BLaER1 treated with 17β-estradiol and CSF1 and Interleukin-3, amounts not matched to agents 10 nM and 100 nM (cell line): ENCODE data around the gene DHRS1.
A peak's percentile ranks its signal among the peaks of the same experiment; 100 is the strongest.

Experiments used
- H3K27ac ChIP-seq, 11 experiments: shearing (Covaris generic); formaldehyde crosslinking; 2 replicates each; pipeline ENCODE4 v1.8.1; 2022
- H3K27me3 ChIP-seq, 11 experiments: shearing (Covaris generic); formaldehyde crosslinking; 2 replicates each; pipeline ENCODE4 v1.8.1; 2022
- H3K36me3 ChIP-seq, 11 experiments: shearing (Covaris generic); formaldehyde crosslinking; 2 replicates each; pipeline ENCODE4 v1.8.1; 2022
- H3K4me1 ChIP-seq, 10 experiments: shearing (Covaris generic); formaldehyde crosslinking; 2 replicates each; pipeline ENCODE4 v1.8.1; 2022
- H3K4me2 ChIP-seq, 11 experiments: shearing (Covaris generic); formaldehyde crosslinking; 2 replicates each; pipeline ENCODE4 v1.8.1; 2022
- H3K4me3 ChIP-seq, 10 experiments: shearing (Covaris generic); formaldehyde crosslinking; 2 replicates each; pipeline ENCODE4 v1.8.1; 2022
- H3K9ac ChIP-seq, 11 experiments: shearing (Covaris generic); formaldehyde crosslinking; 2 replicates each; pipeline ENCODE4 v1.8.1; 2022
- H3K9me3 ChIP-seq, 11 experiments: shearing (Covaris generic); formaldehyde crosslinking; replicated peaks in 1 of 11; 2 replicates each; pipeline ENCODE4 v1.8.1; 2022
- H4K20me1 ChIP-seq, 11 experiments: shearing (Covaris generic); formaldehyde crosslinking; 2 replicates each; pipeline ENCODE4 v1.8.1; 2022
- Cebpa-rat ChIP-seq, 11 experiments: shearing (Covaris generic); IDR thresholded peaks; 2 replicates each; pipeline ENCODE4 v1.8.1; 2022

The DHRS1 gene

DNA sequence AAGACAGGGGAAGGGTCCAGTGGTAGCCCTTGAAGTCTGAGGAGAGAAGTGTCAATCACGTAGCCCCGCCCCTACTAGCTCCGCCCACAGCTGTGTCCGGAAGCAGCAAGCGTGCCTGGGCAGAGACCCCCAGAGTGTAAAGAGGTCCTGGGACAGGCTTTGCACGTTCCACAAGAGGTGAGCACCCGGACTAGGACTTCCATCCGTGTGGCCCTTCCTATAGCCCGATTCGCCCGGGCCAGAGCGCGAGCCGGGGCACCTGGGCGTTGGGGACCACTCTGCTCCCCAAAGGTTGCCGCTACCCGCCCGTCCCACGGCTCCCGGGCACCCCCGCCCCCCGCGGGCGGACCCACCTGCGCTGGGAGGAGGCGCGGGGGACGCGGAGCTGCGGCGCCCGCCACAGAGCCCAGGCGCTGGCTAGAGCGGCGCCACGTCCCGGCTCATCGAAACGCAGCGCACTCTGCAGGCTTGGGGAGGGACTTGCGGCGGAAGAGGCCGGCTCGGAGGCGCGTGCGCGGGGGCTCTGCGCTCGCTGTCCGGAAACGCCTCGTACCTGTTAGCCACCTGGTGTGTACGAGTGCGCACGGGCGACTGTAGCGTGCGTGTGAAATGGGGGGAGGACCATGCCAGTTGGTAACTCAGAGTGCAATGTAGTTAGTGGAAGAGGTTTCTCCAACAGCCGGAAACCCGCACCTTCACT is 28.3 kb downstream of the DHRS1 start, which contains the start of gene RABGGTA:
RABGGTA (minus strand) TSS at position 464 of the 700 bp plus-strand sequence. CDS start 482 bp downstream, outside the sequence.
- TF ChIP-seq Cebpa-rat (IDR thresholded peaks at IDR 0.05): no peak
- peak within 1 kb of the TSS; percentile 89 to 97 (median 94) for H3K4me2 ChIP-seq

DNA sequence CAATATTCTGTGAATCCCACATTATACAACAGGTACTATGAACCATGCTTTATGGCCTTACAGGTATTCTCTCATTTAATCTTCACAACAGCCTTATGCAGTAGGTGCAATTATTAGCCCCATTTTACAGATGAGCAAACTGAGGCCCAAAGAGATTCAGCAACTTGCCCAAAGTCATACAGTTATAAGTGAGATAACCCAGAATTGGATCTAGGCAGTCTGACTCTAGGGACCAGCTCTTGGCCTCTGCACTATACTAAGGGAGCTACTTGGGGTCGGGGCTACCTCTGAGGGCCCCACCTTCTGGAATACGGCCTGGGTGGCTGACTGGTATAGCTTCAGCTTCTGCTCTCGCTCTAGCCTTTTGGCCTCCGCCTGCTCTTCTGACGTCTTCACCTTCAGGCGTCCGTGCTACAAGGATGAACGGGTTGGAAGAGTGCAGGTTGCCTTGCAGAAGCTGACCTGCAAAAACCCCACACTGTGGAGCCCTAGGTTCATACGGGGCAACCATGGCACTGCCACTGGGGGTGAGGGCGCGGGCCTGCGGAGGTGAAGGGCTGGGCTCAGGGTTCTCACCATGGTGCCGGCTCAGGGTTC is 28.9 kb downstream of the DHRS1 start:
- H3K9ac ChIP-seq: peak overlapping the region; percentile 92 to 100 (median 98)
- TF ChIP-seq Cebpa-rat (IDR thresholded peaks at IDR 0.05): no peak
- H3K4me2 ChIP-seq: peak overlapping the region; percentile 89 to 97 (median 94)
- peak overlapping the region; percentile 95 to 100 (median 98); a peak in 21 of 22 replicates for H3K27ac ChIP-seq
- H3K36me3 ChIP-seq: peaks cover 12 to 47% (median 37%) of the 10 kb centered on the region in 11 experiments; a peak in 21 of 22 replicates
- no peaks in the 10 kb centered on the region for H3K27me3 ChIP-seq
- H3K9me3 ChIP-seq: no peaks in the 10 kb centered on the region
- H3K4me3 ChIP-seq: peak overlapping the region; percentile 72 to 95 (median 82)
- H4K20me1 ChIP-seq: peaks cover 0 to 4% (median 0%) of the 10 kb centered on the region in 11 experiments; a peak in 1 of 22 replicates
- H3K4me1 ChIP-seq: peaks cover 24 to 60% (median 50%) of the 10 kb centered on the region in 10 experiments

More for the DNA sequence above, 28.3 kb downstream of the DHRS1 start, which contains the start of gene RABGGTA:
- Histone ChIP-seq H3K4me3 (peak within 1 kb of the TSS; percentile 72 to 95 (median 82)), H3K9ac (peak within 1 kb of the TSS; percentile 92 to 100 (median 98)), H4K20me1 (peaks cover 0 to 4% (median 0%) of the 10 kb centered on the region in 11 experiments; a peak in 1 of 22 replicates), H3K4me1 (peaks cover 24 to 66% (median 57%) of the 10 kb centered on the region in 10 experiments), H3K36me3 (peaks cover 12 to 40% (median 30%) of the 10 kb centered on the region in 11 experiments; a peak in 20 of 22 replicates), H3K27me3 (no peaks in the 10 kb centered on the region), H3K9me3 (no peaks in the 10 kb centered on the region), H3K27ac (peak within 1 kb of the TSS; percentile 95 to 100 (median 98))

DNA sequence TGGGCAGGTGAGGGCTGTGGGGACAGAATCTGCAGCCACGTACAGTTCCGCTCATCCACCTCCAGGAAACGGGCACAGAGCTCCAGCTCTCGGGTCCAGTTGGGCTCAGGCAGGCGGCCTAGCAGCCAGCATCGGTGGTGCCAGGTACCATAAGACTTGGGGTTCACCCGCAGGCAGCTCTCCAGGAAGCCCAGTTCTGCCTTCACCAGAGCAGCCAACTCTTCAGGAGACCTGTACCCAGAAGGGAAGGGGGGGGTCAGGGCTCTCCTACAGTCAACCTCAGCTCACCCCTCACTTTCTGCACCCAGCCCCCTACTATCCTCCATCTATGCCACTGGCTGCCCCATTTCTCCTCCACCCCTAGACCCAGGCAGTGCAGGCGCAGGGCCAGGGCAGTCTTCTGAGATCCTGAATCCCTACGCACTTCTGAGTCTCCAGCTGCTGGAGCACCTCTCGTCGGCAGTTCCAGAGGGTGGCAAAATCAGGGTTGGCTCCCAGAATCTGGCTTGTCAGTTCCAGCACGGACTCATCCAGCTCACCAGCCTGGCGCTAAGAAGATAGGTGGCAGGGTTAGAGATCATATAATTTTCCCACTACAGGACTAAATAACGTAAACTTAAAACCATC is 29.6 kb downstream of the DHRS1 start:
- Histone ChIP-seq H3K36me3 (peaks cover 12 to 53% (median 38%) of the 10 kb centered on the region in 11 experiments; a peak in 21 of 22 replicates), H3K9me3 (no peaks in the 10 kb centered on the region), H3K9ac (no peak overlapping the region), H3K27me3 (no peaks in the 10 kb centered on the region), H3K27ac (no peak overlapping the region; a peak in 1 of 22 replicates), H3K4me1 (peaks cover 24 to 54% (median 45%) of the 10 kb centered on the region in 10 experiments), H3K4me3 (no peak overlapping the region), H4K20me1 (peaks cover 0 to 4% (median 0%) of the 10 kb centered on the region in 11 experiments; a peak in 1 of 22 replicates), H3K4me2 (peak overlapping the region in 5 of 11 experiments; percentile 89 to 97 (median 95); a peak in 9 of 22 replicates)
- no peak for TF ChIP-seq Cebpa-rat (IDR thresholded peaks at IDR 0.05)

DNA sequence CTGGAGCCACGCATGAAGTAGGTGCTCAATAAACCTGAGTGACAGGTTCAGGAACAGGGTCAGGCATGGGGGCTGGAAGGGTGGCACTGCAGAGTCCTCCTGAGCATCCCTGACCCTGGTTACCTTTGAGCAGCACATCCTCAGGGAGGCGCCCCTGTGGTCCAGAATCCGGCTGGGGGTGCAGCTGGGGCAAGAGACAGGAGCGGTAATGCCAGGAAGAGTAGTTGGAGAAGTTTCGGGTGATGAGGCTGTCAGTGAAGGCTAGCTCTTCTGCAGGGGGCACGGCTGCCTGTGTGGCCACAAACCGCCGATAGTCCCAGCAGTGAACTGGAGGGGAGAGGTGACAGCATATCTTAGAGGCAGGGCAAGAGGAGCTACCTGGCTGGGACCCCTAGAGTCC is 30.2 kb downstream of the DHRS1 start:
- peaks cover 24 to 48% (median 42%) of the 10 kb centered on the region in 10 experiments for H3K4me1 ChIP-seq
- no peak overlapping the region for H3K4me3 ChIP-seq
- peaks cover 0 to 4% (median 0%) of the 10 kb centered on the region in 11 experiments; a peak in 1 of 22 replicates for H4K20me1 ChIP-seq
- H3K9me3 ChIP-seq: no peaks in the 10 kb centered on the region
- peaks cover 12 to 60% (median 38%) of the 10 kb centered on the region in 11 experiments; a peak in 21 of 22 replicates for H3K36me3 ChIP-seq
- H3K4me2 ChIP-seq: no peak overlapping the region; a peak in 1 of 22 replicates
- no peak overlapping the region for H3K27ac ChIP-seq
- no peak overlapping the region for H3K9ac ChIP-seq
- TF ChIP-seq Cebpa-rat (IDR thresholded peaks at IDR 0.05): no peak
- H3K27me3 ChIP-seq: no peaks in the 10 kb centered on the region

DNA sequence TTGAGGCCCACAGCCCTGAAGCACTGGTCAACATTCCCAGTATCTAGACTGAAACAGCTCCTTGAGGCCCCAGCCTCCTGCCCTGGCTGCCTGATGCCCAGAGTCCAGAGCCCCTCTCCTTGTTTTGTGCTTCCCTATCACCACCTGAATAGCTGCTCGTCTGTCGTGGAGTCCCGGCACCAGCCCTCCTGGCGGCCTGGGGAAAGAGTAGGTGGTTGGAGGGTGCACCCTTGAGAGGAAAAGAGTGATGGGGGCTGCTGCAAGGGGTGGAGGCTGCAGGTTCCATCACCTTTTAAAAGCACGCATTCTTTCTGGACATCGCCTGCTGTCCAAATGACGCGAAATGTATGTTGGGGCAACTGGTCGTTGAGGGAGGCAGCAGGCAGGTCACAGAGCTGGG is 31.4 kb downstream of the DHRS1 start:
- H3K9ac ChIP-seq: no peak overlapping the region
- TF ChIP-seq Cebpa-rat (IDR thresholded peaks at IDR 0.05): no peak

DNA sequence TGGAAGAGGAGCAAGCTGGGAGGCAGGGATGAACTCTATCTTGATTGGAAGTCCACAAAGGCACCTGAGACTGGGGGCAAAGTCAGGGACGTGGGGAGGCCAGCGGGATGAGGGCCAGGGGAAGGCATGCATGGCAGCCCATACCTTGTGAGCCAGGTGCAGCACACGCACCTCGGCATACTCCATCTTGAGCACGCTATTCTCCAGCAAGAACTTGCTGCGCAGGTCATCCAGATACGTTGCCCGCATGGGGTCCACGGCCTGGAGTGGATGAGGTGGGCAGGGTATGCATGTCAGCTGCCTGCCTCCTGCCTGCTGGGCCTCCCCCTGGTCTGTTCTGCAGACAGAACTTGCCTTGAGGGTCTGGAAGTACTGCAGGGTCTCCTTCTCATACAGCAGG is 32.1 kb downstream of the DHRS1 start:
- H3K27ac ChIP-seq: no peak overlapping the region
- peaks cover 20 to 29% (median 25%) of the 10 kb centered on the region in 10 experiments for H3K4me1 ChIP-seq
- no peaks in the 10 kb centered on the region for H3K9me3 ChIP-seq
- H3K27me3 ChIP-seq: no peaks in the 10 kb centered on the region
- H3K4me2 ChIP-seq: peak overlapping the region in 2 of 11 experiments; percentile 10 to 53; a peak in 2 of 22 replicates
- no peak for TF ChIP-seq Cebpa-rat (IDR thresholded peaks at IDR 0.05)
- H4K20me1 ChIP-seq: peaks cover 0 to 6% (median 0%) of the 10 kb centered on the region in 11 experiments; a peak in 2 of 22 replicates
- H3K36me3 ChIP-seq: peaks cover 12 to 76% (median 38%) of the 10 kb centered on the region in 11 experiments; a peak in 21 of 22 replicates
- H3K4me3 ChIP-seq: no peak overlapping the region
- H3K9ac ChIP-seq: peak overlapping the region in 2 of 11 experiments; percentile 3 to 31; a peak in 1 of 22 replicates

More for the DNA sequence above, 31.4 kb downstream of the DHRS1 start:
- Histone ChIP-seq H3K4me1 (peaks cover 24 to 36% (median 31%) of the 10 kb centered on the region in 10 experiments), H3K4me3 (no peak overlapping the region), H3K36me3 (peaks cover 12 to 71% (median 38%) of the 10 kb centered on the region in 11 experiments; a peak in 21 of 22 replicates), H3K27me3 (no peaks in the 10 kb centered on the region), H4K20me1 (peaks cover 0 to 4% (median 0%) of the 10 kb centered on the region in 11 experiments; a peak in 1 of 22 replicates), H3K9me3 (no peaks in the 10 kb centered on the region), H3K4me2 (no peak overlapping the region), H3K27ac (no peak overlapping the region)

DNA sequence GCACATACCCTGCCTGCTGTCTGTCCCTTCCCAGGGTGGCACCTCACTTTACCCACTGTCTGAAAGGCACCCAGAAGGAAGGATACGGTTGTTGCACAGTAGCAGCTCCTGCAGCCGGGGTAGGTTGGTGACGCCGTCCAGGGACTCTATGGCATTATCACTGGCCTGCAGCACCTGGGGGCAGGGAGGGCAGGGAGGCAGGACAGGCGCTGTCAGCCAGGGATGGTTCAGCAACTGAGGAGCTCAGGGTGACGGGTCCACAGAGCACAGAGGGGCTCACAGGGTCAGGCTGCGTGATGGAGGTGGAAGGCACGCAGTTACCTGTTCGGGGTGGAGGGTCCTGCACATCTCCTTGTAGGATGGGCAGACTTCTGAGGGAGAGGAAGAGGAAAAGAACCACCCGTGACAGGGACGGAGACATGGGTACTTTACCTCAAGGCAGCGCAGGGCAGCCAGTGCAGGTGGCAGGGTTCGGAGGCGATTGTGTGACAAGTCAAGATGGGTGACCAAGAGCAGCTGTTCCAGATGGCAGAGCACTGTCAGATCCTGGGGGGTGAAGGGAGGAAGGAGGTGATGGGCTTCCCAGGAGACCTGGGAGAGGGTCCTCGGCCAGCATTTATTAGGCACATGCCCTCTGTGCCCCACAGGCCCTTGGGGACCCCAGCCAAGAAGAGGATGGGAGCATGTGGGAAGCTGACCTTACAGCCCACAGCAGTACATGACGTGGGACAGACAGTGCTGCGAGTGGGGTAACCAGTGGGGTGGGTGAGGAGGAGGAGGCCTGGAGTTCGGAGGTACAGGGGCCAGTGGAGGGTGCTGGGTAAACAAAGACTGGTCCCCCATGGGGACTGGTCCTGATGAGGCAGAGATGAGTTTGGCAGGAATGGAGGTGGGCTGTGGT is 33.0 kb downstream of the DHRS1 start:
- H3K4me3 ChIP-seq: no peak overlapping the region
- H3K4me2 ChIP-seq: peak overlapping the region in 6 of 11 experiments; percentile 5 to 53 (median 32); a peak in 8 of 22 replicates
- H3K27me3 ChIP-seq: no peaks in the 10 kb centered on the region
- H3K9me3 ChIP-seq: no peaks in the 10 kb centered on the region
- peak overlapping the region in 3 of 11 experiments; percentile 19 to 39 (median 23); a peak in 2 of 22 replicates for H3K9ac ChIP-seq
- peaks cover 0 to 13% (median 0%) of the 10 kb centered on the region in 11 experiments; a peak in 2 of 22 replicates for H4K20me1 ChIP-seq
- H3K36me3 ChIP-seq: peaks cover 12 to 85% (median 38%) of the 10 kb centered on the region in 11 experiments; a peak in 21 of 22 replicates
- no peak for TF ChIP-seq Cebpa-rat (IDR thresholded peaks at IDR 0.05)
- H3K27ac ChIP-seq: no peak overlapping the region
- peaks cover 11 to 20% (median 16%) of the 10 kb centered on the region in 10 experiments for H3K4me1 ChIP-seq
